Parathyroid adenoma (tissue), 2 donors: Measurements from ENCODE around the gene PRKCE.

Experiments
- H2AFZ ChIP-seq: fragments of 300-600 bp; sonication (generic); one replicate; pipeline ENCODE4 v1.7.0; 2017; ENCODE audit warnings: antibody characterized with exemption, mild to moderate bottlenecking
- H3K27ac ChIP-seq: fragments of 300-600 bp; sonication (generic); one replicate; pipeline ENCODE4 v1.7.0; 2017
- H3K27me3 ChIP-seq: fragments of 300-600 bp; sonication (generic); one replicate; pipeline ENCODE4 v1.7.0; 2017; ENCODE audit warnings: low read length; ENCODE audit not compliant: control insufficient read depth, insufficient read depth
- H3K36me3 ChIP-seq: fragments of 300-600 bp; sonication (generic); one replicate; pipeline ENCODE4 v1.7.0; 2017; ENCODE audit warnings: low read length; ENCODE audit not compliant: control insufficient read depth, insufficient read depth
- H3K4me1 ChIP-seq: fragments of 300-600 bp; sonication (generic); one replicate; pipeline ENCODE4 v1.7.0; 2017; ENCODE audit warnings: control low read depth
- H3K4me2 ChIP-seq: fragments of 300-600 bp; sonication (generic); one replicate; pipeline ENCODE4 v1.7.0; 2017; ENCODE audit warnings: low read length
- H3K4me3 ChIP-seq: fragments of 300-600 bp; sonication (generic); one replicate; pipeline ENCODE4 v1.7.0; 2017; ENCODE audit warnings: low read depth, low read length
- H3K79me2 ChIP-seq: fragments of 300-600 bp; sonication (generic); one replicate; pipeline ENCODE4 v1.7.0; 2017; ENCODE audit warnings: control low read depth
- H3K9ac ChIP-seq: fragments of 300-600 bp; sonication (generic); one replicate; pipeline ENCODE4 v1.7.0; 2017; ENCODE audit warnings: mild to moderate bottlenecking
- H3K9me3 ChIP-seq: fragments of 300-600 bp; sonication (generic); one replicate; pipeline ENCODE4 v1.7.0; 2017; ENCODE audit warnings: low read length; ENCODE audit not compliant: control insufficient read depth
- TF ChIP-seq, protein P1 (sequence below): fragments of 300-600 bp; sonication (generic); IDR thresholded peaks from one replicate; pipeline ENCODE4 v1.7.0; 2017; ENCODE audit warnings: antibody characterized with exemption, mild to moderate bottlenecking
- donor health status: primary hyperparathyroidism.

PRKCE gene

DNA sequence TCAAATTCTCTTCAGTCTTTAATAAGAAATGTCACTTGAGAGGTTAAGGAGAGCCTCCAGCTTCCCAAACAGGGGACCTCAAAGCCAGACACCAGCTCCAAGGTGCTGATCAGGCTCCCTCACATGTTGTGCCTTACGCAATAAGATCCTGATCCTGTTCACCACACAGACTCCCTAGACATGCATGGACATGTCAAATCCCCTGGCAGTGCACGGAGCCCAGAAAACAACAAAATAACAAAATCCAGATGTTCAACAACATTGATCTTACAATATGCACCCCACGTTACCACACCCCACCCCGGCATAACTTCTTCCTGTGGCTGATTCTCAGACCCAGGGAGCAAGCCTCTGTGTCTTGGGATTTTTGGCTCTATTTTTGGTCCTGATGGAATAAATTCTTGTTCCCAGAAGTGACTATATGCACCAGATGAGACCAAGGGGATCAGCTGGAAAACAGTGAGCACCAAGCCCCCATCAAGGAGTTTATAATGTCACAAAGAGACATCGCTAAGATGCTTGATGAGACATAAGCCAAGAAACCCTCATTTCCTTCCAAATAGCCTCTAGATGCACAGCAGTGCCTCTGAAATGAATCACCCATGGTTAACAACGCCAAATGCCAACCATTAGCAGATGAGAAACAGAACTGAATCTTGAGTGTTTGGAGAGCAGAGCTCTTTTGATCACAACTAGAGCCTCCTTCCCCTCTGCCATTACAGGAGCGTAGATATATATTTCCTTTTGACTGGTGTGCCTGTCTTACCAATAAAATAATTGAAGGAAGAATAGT is 198.2 kb downstream of the PRKCE start:
- Histone ChIP-seq H2AFZ (no peak overlapping the region), H3K36me3 (no peaks in the 10 kb centered on the region), H3K4me3 (no peak overlapping the region), H3K79me2 (peaks cover 38% of the 10 kb centered on the region), H3K27me3 (no peaks in the 10 kb centered on the region), H3K9me3 (no peaks in the 10 kb centered on the region), H3K4me2 (no peak overlapping the region), H3K27ac (no peak overlapping the region), H3K4me1 (peaks cover 5% of the 10 kb centered on the region), H3K9ac (no peak overlapping the region)
- TF ChIP-seq, protein P1, sequence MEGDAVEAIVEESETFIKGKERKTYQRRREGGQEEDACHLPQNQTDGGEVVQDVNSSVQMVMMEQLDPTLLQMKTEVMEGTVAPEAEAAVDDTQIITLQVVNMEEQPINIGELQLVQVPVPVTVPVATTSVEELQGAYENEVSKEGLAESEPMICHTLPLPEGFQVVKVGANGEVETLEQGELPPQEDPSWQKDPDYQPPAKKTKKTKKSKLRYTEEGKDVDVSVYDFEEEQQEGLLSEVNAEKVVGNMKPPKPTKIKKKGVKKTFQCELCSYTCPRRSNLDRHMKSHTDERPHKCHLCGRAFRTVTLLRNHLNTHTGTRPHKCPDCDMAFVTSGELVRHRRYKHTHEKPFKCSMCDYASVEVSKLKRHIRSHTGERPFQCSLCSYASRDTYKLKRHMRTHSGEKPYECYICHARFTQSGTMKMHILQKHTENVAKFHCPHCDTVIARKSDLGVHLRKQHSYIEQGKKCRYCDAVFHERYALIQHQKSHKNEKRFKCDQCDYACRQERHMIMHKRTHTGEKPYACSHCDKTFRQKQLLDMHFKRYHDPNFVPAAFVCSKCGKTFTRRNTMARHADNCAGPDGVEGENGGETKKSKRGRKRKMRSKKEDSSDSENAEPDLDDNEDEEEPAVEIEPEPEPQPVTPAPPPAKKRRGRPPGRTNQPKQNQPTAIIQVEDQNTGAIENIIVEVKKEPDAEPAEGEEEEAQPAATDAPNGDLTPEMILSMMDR, result no peak

DNA sequence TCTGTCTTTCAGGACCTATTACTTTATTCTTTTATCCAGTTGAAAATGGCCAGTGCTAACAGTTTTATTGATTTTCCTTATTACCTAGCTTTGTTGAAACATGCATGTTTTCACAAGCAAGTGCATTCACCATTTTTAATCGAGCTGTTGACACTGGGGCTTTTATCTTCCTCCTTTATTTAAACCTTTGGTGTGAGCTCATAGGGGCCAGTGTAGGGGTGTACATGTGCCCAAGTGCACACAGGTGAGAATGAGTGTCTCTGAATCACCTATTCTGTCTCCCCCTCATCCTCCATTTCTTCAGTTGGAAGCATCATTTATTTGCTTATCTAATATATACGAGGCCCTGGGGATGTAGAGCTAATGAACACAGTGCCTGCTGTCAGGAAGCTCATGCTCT is 199.1 kb downstream of the PRKCE start:
- Histone ChIP-seq H3K4me1 (peaks cover 5% of the 10 kb centered on the region), H3K27ac (no peak overlapping the region)

DNA sequence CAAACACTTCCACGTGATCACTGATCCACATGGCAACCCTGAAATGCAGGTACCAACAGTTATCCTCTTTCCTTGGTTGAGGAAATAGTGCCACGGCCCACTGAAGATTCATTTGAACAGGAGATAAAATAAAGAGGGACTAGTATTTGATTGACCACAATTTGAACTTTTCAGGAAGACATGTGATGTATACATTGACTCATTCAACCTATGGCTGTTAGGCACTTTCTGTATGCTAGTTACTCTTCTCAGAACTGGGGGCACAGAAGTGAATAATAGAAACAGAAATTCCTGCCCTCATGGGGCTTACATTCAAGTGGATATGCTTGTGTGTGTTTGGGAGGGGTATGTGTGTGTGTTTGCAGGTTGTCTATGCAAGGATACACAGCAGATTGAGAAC is 199.6 kb downstream of the PRKCE start:
- Histone ChIP-seq H3K4me3 (no peak overlapping the region), H3K27me3 (no peaks in the 10 kb centered on the region), H3K36me3 (no peaks in the 10 kb centered on the region), H2AFZ (no peak overlapping the region), H3K9ac (no peak overlapping the region), H3K27ac (no peak overlapping the region), H3K9me3 (no peaks in the 10 kb centered on the region), H3K4me2 (no peak overlapping the region), H3K79me2 (peaks cover 47% of the 10 kb centered on the region), H3K4me1 (peaks cover 5% of the 10 kb centered on the region)
- TF ChIP-seq, protein P1, result no peak

More for the DNA sequence above, 199.1 kb downstream of the PRKCE start:
- Histone ChIP-seq H3K4me2 (no peak overlapping the region), H3K79me2 (peaks cover 46% of the 10 kb centered on the region), H3K27me3 (no peaks in the 10 kb centered on the region), H3K9me3 (no peaks in the 10 kb centered on the region), H3K4me3 (no peak overlapping the region), H3K9ac (no peak overlapping the region), H3K36me3 (no peaks in the 10 kb centered on the region), H2AFZ (no peak overlapping the region)
- TF ChIP-seq, protein P1, result no peak

DNA sequence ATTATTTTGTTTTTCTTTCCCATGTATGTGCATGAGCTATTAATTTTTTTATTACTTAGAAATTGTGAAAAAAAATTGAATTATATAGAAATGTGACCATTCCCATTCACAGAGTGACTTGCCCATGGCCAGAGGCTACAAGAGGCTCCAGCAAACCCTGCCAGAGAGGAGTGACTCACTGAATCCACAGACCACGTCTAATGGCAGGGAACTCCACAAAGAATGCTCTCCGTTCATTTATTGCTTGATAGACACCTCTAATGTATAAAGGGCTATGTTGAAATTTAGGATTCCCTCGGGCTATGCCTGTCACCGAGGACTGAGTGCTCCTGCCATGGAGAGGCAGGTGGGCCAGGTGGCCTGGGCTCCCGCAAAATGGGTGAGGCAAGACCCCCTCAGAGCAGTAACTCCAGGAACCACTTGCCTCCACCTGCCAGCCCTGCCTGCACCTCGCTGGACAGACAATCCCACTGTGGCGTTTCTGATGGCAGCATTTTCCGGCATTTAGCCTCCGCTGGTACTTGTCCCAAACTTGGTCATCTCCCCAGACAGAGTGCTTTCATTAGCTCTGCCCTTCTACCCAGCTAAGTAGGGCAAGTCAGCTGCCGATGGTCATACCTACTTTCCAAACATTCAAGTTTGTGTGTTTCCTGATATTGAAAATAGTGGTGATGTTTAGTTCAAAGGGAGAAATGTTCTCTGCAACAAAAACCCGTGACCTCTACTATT is 200.3 kb downstream of the PRKCE start:
- Histone ChIP-seq H2AFZ (no peak overlapping the region), H3K9me3 (no peaks in the 10 kb centered on the region), H3K9ac (no peak overlapping the region), H3K36me3 (no peaks in the 10 kb centered on the region), H3K79me2 (peaks cover 41% of the 10 kb centered on the region), H3K27ac (no peak overlapping the region), H3K4me3 (no peak overlapping the region), H3K4me2 (no peak overlapping the region), H3K4me1 (peaks cover 5% of the 10 kb centered on the region), H3K27me3 (no peaks in the 10 kb centered on the region)
- TF ChIP-seq, protein P1, result no peak
